Breast epithelium (tissue), 4 donors: ENCODE data around the gene CENPM. TPM values are rescaled to one million over a fixed set of nuclear protein-coding genes. Genes with fewer than 3 reads are reported as not detected.

Experiments used
- DNase-seq, 2 donors: peaks; one replicate each; pipeline ENCODE4 v3.0.0-alpha.2; 2019; ENCODE audit warnings: low spot score in 2 of 2
- H3K27ac ChIP-seq, 2 donors: fragments of 200-600 bp; sonication (generic) in 1 of 2; one replicate each; pipeline ENCODE4 v1.5.1; 2016 to 2019; ENCODE audit warnings: mild to moderate bottlenecking in 1 of 2
- H3K27me3 ChIP-seq, 2 donors: fragments of 200-600 bp; sonication (generic) in 1 of 2; one replicate each; pipeline versions ENCODE4 v1.5.1 to v1.6.0; 2017 to 2019; ENCODE audit warnings: control low read depth in 1 of 2, mild to moderate bottlenecking in 1 of 2
- H3K36me3 ChIP-seq: fragments of 200-600 bp; one replicate; pipeline ENCODE4 v1.5.1; 2019
- H3K4me1 ChIP-seq, 2 donors: fragments of 200-600 bp; sonication (generic); one replicate each; pipeline ENCODE4 v1.5.1; 2016 to 2019; ENCODE audit warnings: control low read depth in 1 of 2
- H3K4me3 ChIP-seq, 3 donors: fragments of 200-600 bp; sonication (generic); 1 replicate in 2 of 3; 2 replicates in 1 of 3; pipeline ENCODE4 v1.5.1; 2016 to 2019; ENCODE audit warnings: mild to moderate bottlenecking in 3 of 3, moderate library complexity in 2 of 3
- H3K9me3 ChIP-seq, 2 donors: fragments of 200-600 bp; sonication (generic) in 1 of 2; one replicate each; pipeline ENCODE4 v1.5.1; 2016 to 2019; ENCODE audit warnings: control low read depth in 1 of 2
- POLR2A ChIP-seq: fragments of 450-650 bp; IDR thresholded peaks from one replicate; pipeline ENCODE4 v1.6.1; 2016; ENCODE audit warnings: antibody characterized with exemption, mild to moderate bottlenecking, moderate library complexity
- POLR2AphosphoS5 ChIP-seq, 3 donors: sonication (generic); formaldehyde crosslinking; IDR thresholded peaks; one replicate each; pipeline ENCODE4 v1.6.1; 2017; ENCODE audit warnings: antibody characterized with exemption in 3 of 3
- intact Hi-C: fragments of 100-400 bp; cut with DNase I; formaldehyde crosslinking; loops from one replicate; pipeline ENCODE4 v1.15.1; 2023; ENCODE audit warnings: low total_unique reads
- total RNA-seq, 3 donors: library from RNA; depleted of rRNA; stranded (reverse); fragments of >200 nt; gene quantifications; one replicate each; pipeline ENCODE4 v1.1.0, GENCODE V29; 2016
- TF ChIP-seq, protein P1 (sequence below), 3 donors: fragments of 450-650 bp; IDR thresholded peaks; one replicate each; pipeline ENCODE4 v1.5.1; 2016 to 2017; ENCODE audit warnings: antibody characterized with exemption in 3 of 3, mild to moderate bottlenecking in 3 of 3, moderate library complexity in 3 of 3

Gene CENPM
- total RNA-seq, 3 donors from 2014 or later, result 1.5 to 2.9 (median 1.9) TPM

DNA sequence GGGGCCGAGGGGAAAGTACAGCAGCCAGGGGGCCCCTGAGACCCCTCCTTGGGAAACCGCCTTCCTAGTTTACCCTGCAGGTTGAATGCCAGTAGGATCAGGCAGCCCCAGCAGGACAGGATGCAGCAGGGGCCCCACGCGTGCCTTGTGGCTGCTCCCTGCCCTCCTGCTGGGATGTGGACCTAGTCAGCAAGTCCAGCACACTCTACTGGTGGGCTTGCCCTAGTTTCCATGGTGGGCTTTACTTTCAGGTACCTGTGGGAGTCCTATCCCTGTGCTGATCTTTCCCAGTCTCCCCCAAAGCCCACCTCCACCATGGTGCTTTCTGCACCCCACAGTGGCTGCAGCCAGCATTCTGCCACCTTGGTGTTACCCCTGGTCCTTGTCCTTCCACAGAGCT lies 54.2 kb downstream of the CENPM start:
- DNase-seq, result no peak
- no peak overlapping the region for H3K27ac ChIP-seq
- no peaks in the 10 kb centered on the region for H3K9me3 ChIP-seq
- H3K4me1 ChIP-seq, result no peaks in the 10 kb centered on the region
- TF ChIP-seq POLR2AphosphoS5 (IDR thresholded peaks at IDR 0.05) (no peak), POLR2A (no peak)
- TF ChIP-seq, protein P1, sequence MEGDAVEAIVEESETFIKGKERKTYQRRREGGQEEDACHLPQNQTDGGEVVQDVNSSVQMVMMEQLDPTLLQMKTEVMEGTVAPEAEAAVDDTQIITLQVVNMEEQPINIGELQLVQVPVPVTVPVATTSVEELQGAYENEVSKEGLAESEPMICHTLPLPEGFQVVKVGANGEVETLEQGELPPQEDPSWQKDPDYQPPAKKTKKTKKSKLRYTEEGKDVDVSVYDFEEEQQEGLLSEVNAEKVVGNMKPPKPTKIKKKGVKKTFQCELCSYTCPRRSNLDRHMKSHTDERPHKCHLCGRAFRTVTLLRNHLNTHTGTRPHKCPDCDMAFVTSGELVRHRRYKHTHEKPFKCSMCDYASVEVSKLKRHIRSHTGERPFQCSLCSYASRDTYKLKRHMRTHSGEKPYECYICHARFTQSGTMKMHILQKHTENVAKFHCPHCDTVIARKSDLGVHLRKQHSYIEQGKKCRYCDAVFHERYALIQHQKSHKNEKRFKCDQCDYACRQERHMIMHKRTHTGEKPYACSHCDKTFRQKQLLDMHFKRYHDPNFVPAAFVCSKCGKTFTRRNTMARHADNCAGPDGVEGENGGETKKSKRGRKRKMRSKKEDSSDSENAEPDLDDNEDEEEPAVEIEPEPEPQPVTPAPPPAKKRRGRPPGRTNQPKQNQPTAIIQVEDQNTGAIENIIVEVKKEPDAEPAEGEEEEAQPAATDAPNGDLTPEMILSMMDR (IDR thresholded peaks at IDR 0.05), result no peak
- no peaks in the 10 kb centered on the region for H3K27me3 ChIP-seq
- H3K36me3 ChIP-seq, result no peaks in the 10 kb centered on the region
- intact Hi-C loops, result no loop called here
- no peak overlapping the region for H3K4me3 ChIP-seq

DNA sequence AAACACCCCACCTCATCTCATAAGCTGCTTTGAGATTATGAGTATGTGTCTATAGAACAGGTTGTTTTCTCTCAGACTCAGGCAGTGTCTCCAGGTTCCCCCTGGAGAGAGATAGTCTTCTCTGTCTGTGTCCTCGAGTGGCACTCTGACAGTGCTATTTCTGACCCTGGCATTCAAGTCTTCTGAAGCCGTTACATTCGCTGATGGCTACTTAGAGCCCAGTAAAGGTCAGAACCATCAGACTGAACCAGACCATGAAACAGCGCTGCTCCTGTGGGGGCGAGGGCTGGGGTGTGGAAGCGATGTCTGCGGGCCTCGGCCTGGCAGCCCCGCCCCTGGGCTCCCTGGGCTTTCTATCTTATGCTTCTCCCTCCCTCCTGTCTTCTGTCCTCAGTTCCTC lies 55.5 kb downstream of the CENPM start:
- Histone ChIP-seq H3K4me1 (no peaks in the 10 kb centered on the region), H3K4me3 (no peak overlapping the region), H3K9me3 (no peaks in the 10 kb centered on the region), H3K27ac (no peak overlapping the region), H3K36me3 (no peaks in the 10 kb centered on the region), H3K27me3 (no peaks in the 10 kb centered on the region)
- TF ChIP-seq, protein P1 (IDR thresholded peaks at IDR 0.05), result no peak
- no peak for TF ChIP-seq POLR2AphosphoS5 (IDR thresholded peaks at IDR 0.05)
- no peak for TF ChIP-seq POLR2A
- intact Hi-C loops, result no loop called here
- no peak for DNase-seq

Other genes with a start within 250 kb of the CENPM start
- gene MEI1, start 247.6 kb downstream of the CENPM start, total RNA-seq, result 10 to 100 TPM in 1 of 3 donors, 1 to 10 TPM in 2; 1.3 to 12.1 (median 4.3) TPM
- 10 to 100 TPM in 2 of 3 donors, 1 to 10 TPM in 1; 4.0 to 12.3 (median 10.8) TPM for gene CCDC134, start 146.5 kb downstream of the CENPM start, total RNA-seq
- 10 to 100 TPM; 20.8 to 33.5 (median 32.1) TPM for gene SREBF2, start 114.0 kb downstream of the CENPM start, total RNA-seq
- not detected for gene SHISA8, start 32.1 kb downstream of the CENPM start, total RNA-seq
- under 1 TPM; under 0.01 to 0.33 (median 0.15) TPM for gene TNFRSF13C, start 20.3 kb downstream of the CENPM start, total RNA-seq
- 1 to 10 TPM in 2 of 3 donors, under 1 TPM in 1; 0.16 to 2.2 (median 1.6) TPM for gene SEPTIN3, start 22.3 kb upstream of the CENPM start, total RNA-seq
- 10 to 100 TPM in 1 of 3 donors, 1 to 10 TPM in 1, under 1 TPM in 1; 0.96 to 12.3 (median 2.0) TPM for gene WBP2NL, start 51.6 kb upstream of the CENPM start, total RNA-seq
- 10 to 100 TPM; 22.9 to 38.9 (median 27.2) TPM for gene NAGA, start 123.7 kb upstream of the CENPM start, total RNA-seq
- 10 to 100 TPM; 11.5 to 18.0 (median 11.6) TPM for gene PHETA2, start 127.1 kb upstream of the CENPM start, total RNA-seq
- 10 to 100 TPM; 13.9 to 19.7 (median 16.2) TPM for gene SMDT1, start 132.5 kb upstream of the CENPM start, total RNA-seq
- 10 to 100 TPM; 37.3 to 61.1 (median 45.2) TPM for gene NDUFA6, start 143.6 kb upstream of the CENPM start, total RNA-seq
- 1 to 10 TPM in 1 of 3 donors, under 1 TPM in 2; 0.16 to 2.0 (median 0.73) TPM for gene CYP2D6, start 183.7 kb upstream of the CENPM start, total RNA-seq